DOHH2 (cell line): ENCODE data around the gene MRPL46.
"Not testable (repeated sequence)": the region's sequence is repeated elsewhere in the genome, so short reads cannot be mapped to it uniquely, and the experiment has no call there.

Source experiments
- H3F3A ChIP-seq: fragments of 200-600 bp; sonication (generic), shearing (Covaris generic); 2 replicates; pipeline ENCODE4 v1.6.0; 2016; ENCODE audit warnings: antibody characterized with exemption, mild to moderate bottlenecking; ENCODE audit not compliant: control insufficient read depth, insufficient read depth
- H3K27ac ChIP-seq: fragments of 200-600 bp; sonication (generic); 2 replicates; pipeline ENCODE4 v1.5.1; 2014; ENCODE audit warnings: low read depth, mild to moderate bottlenecking, low read length, moderate library complexity
- H3K27me3 ChIP-seq: fragments of 200-600 bp; sonication (generic); 2 replicates; pipeline ENCODE4 v1.6.1; 2014; ENCODE audit warnings: mild to moderate bottlenecking, low read length, mixed read lengths; ENCODE audit not compliant: control insufficient read depth
- H3K36me3 ChIP-seq: fragments of 200-600 bp; sonication (generic); 2 replicates; pipeline ENCODE4 v1.6.1; 2014; ENCODE audit warnings: mild to moderate bottlenecking, low read length, moderate library complexity, mixed read lengths; ENCODE audit not compliant: control insufficient read depth
- H3K4me1 ChIP-seq: fragments of 200-600 bp; sonication (generic); 2 replicates; pipeline ENCODE4 v1.6.1; 2014; ENCODE audit warnings: mild to moderate bottlenecking, low read length, mixed read lengths; ENCODE audit not compliant: control insufficient read depth
- H3K4me2 ChIP-seq: fragments of 200-600 bp; sonication (generic); 2 replicates; pipeline ENCODE4 v1.6.0; 2014; ENCODE audit warnings: mild to moderate bottlenecking, low read length, moderate library complexity
- H3K4me3 ChIP-seq: fragments of 200-600 bp; sonication (generic); 2 replicates; pipeline ENCODE4 v1.5.1; 2014; ENCODE audit warnings: mild to moderate bottlenecking, low read length, mixed read lengths
- H3K79me2 ChIP-seq: fragments of 200-600 bp; sonication (generic); 2 replicates; pipeline ENCODE4 v1.6.1; 2014; ENCODE audit warnings: mild to moderate bottlenecking, low read length, mixed read lengths; ENCODE audit not compliant: control insufficient read depth
- H3K9me2 ChIP-seq: fragments of 200-600 bp; sonication (generic); replicated peaks from 2 replicates; pipeline ENCODE4 v1.6.1; 2014; ENCODE audit warnings: mild to moderate bottlenecking, low read length, mixed read lengths; ENCODE audit not compliant: control insufficient read depth
- H3K9me3 ChIP-seq: fragments of 200-600 bp; sonication (generic); 2 replicates; pipeline ENCODE4 v1.6.1; 2014; ENCODE audit warnings: antibody characterized with exemption, low read length, mixed read lengths; ENCODE audit not compliant: control insufficient read depth, insufficient read depth
- H4K20me1 ChIP-seq: fragments of 200-600 bp; sonication (generic); 2 replicates; pipeline ENCODE4 v1.6.0; 2014; ENCODE audit warnings: low read depth, mild to moderate bottlenecking, antibody characterized with exemption, low read length, moderate library complexity; ENCODE audit not compliant: control insufficient read depth, insufficient read depth
- CTCF ChIP-seq: fragments of 200-600 bp; sonication (generic); IDR thresholded peaks from one replicate; pipeline ENCODE4 v1.5.1; 2014; ENCODE audit warnings: antibody characterized with exemption, mild to moderate bottlenecking, low read depth, low read length; ENCODE audit not compliant: poor library complexity, severe bottlenecking
- EZH2phosphoT487 ChIP-seq: fragments of 200-600 bp; sonication (generic); IDR thresholded peaks from 2 replicates; pipeline ENCODE4 v1.6.1; 2017; ENCODE audit warnings: borderline replicate concordance, mild to moderate bottlenecking, antibody characterized with exemption, low read length, moderate library complexity, mixed read lengths

MRPL46 gene

GRCh38 chr15:88479169-88479568 lies 12.0 kb upstream of the MRPL46 start:
- H3K9me3 ChIP-seq = no peaks in the 10 kb centered on the region
- H3F3A ChIP-seq = no peaks in the 10 kb centered on the region
- H3K27ac ChIP-seq = no peak overlapping the region
- no peak overlapping the region for H3K4me2 ChIP-seq
- H3K36me3 ChIP-seq = peaks cover 31% of the 10 kb centered on the region
- no peaks in the 10 kb centered on the region for H3K27me3 ChIP-seq
- H4K20me1 ChIP-seq = no peaks in the 10 kb centered on the region; the same call in 1 of the 2 replicates
- peaks cover 16% of the 10 kb centered on the region for H3K4me1 ChIP-seq
- H3K4me3 ChIP-seq = no peak overlapping the region
- no peak for TF ChIP-seq CTCF
- H3K9me2 ChIP-seq = no peaks in the 10 kb centered on the region
- no peaks in the 10 kb centered on the region for H3K79me2 ChIP-seq

GRCh38 chr15:88477904-88478303 lies 10.7 kb upstream of the MRPL46 start:
- Histone ChIP-seq H3K36me3 (peaks cover 38% of the 10 kb centered on the region), H3K27ac (no peak overlapping the region), H3K79me2 (no peaks in the 10 kb centered on the region), H3K27me3 (no peaks in the 10 kb centered on the region), H3K4me3 (no peak overlapping the region), H3K4me1 (peaks cover 16% of the 10 kb centered on the region), H4K20me1 (no peaks in the 10 kb centered on the region; the same call in 1 of the 2 replicates), H3K4me2 (no peak overlapping the region), H3K9me3 (no peaks in the 10 kb centered on the region), H3K9me2 (no peaks in the 10 kb centered on the region), H3F3A (no peaks in the 10 kb centered on the region)
- no peak for TF ChIP-seq CTCF
- TF ChIP-seq EZH2phosphoT487 = no peak

GRCh38 chr15:88477126-88477525 lies 9.9 kb upstream of the MRPL46 start:
- H3K4me3 ChIP-seq = no peak overlapping the region
- H4K20me1 ChIP-seq = no peaks in the 10 kb centered on the region; the same call in 1 of the 2 replicates
- no peaks in the 10 kb centered on the region for H3K27me3 ChIP-seq
- H3F3A ChIP-seq = no peaks in the 10 kb centered on the region
- H3K79me2 ChIP-seq = peaks cover 2% of the 10 kb centered on the region; the same call in 1 of the 2 replicates
- peaks cover 12% of the 10 kb centered on the region for H3K4me1 ChIP-seq
- H3K9me2 ChIP-seq = no peaks in the 10 kb centered on the region
- peaks cover 45% of the 10 kb centered on the region for H3K36me3 ChIP-seq
- no peaks in the 10 kb centered on the region for H3K9me3 ChIP-seq
- TF ChIP-seq CTCF (no peak), EZH2phosphoT487 (no peak)
- H3K27ac ChIP-seq = no peak overlapping the region
- no peak overlapping the region for H3K4me2 ChIP-seq

GRCh38 chr15:88476635-88477060 lies 9.5 kb upstream of the MRPL46 start:
- Histone ChIP-seq H3K4me3 (no peak overlapping the region), H4K20me1 (no peaks in the 10 kb centered on the region; the same call in 1 of the 2 replicates), H3K9me3 (no peaks in the 10 kb centered on the region), H3F3A (no peaks in the 10 kb centered on the region), H3K27ac (no peak overlapping the region), H3K27me3 (no peaks in the 10 kb centered on the region), H3K9me2 (no peaks in the 10 kb centered on the region), H3K4me1 (peaks cover 7% of the 10 kb centered on the region), H3K79me2 (peaks cover 7% of the 10 kb centered on the region; the same call in 1 of the 2 replicates), H3K4me2 (no peak overlapping the region), H3K36me3 (peaks cover 50% of the 10 kb centered on the region)
- no peak for TF ChIP-seq EZH2phosphoT487
- peak; percentile 67 for TF ChIP-seq CTCF

GRCh38 chr15:88473661-88474293 lies 6.6 kb upstream of the MRPL46 start:
- H3K9me3 ChIP-seq, H3F3A ChIP-seq, H3K27me3 ChIP-seq, H3K4me3 ChIP-seq, H3K9me2 ChIP-seq, H3K27ac ChIP-seq, H3K4me2 ChIP-seq, H4K20me1 ChIP-seq: not testable (repeated sequence)
- Histone ChIP-seq H3K79me2 (peaks cover 32% of the 10 kb centered on the region), H3K4me1 (peaks cover 13% of the 10 kb centered on the region), H3K36me3 (peaks cover 70% of the 10 kb centered on the region)
